PC-3 (cell line): ENCODE data around the gene PGC. TPM values are rescaled to one million over a fixed set of nuclear protein-coding genes. Genes with fewer than 3 reads are reported as not detected.

Experiments used
- ATAC-seq: fragments of 200-7000 bp; cut with Tn5 transposase; 2 replicates; pipeline ENCODE4 v1.9.1; 2020; ENCODE audit warnings: mild to moderate bottlenecking, moderate library complexity
- BruUV-seq: library from RNA; stranded (reverse); fragments of 400-500 nt; replicated peaks from 2 replicates; lab custom pipeline; 2021; lab: Mats Ljungman, UMichigan
- CTCF ChIA-PET: fragments of 300-600 bp; sonication (Branson Sonifier 250); formaldehyde crosslinking; loops from one replicate; lab custom pipeline; 2022; ENCODE audit warnings: antibody characterized with exemption; lab: Charles Lee
- POLR2A ChIA-PET: fragments of 300-600 bp; sonication (Branson Sonifier 250); formaldehyde crosslinking; loops from one replicate; lab custom pipeline; 2022; ENCODE audit warnings: antibody characterized with exemption; ENCODE audit not compliant: unreplicated experiment; lab: Charles Lee
- DNase-seq: peaks from one replicate; pipeline ENCODE4 v3.0.0-alpha.2; 2015
- H2AFZ ChIP-seq: fragments of 300-600 bp; sonication (generic); 2 replicates; pipeline ENCODE4 v1.6.0; 2016; ENCODE audit warnings: antibody characterized with exemption, low read length
- H3F3A ChIP-seq: fragments of 300-600 bp; sonication (generic); one replicate; pipeline ENCODE4 v1.6.0; 2017; ENCODE audit warnings: antibody characterized with exemption, low read length, control low read depth, mild to moderate bottlenecking; ENCODE audit not compliant: unreplicated experiment
- H3K27ac ChIP-seq: fragments of 300-600 bp; sonication (generic); 2 replicates; pipeline ENCODE4 v1.5.1; 2016; ENCODE audit warnings: mild to moderate bottlenecking, low read length
- H3K27me3 ChIP-seq: fragments of 300-600 bp; sonication (generic); 2 replicates; pipeline ENCODE4 v1.6.1; 2016; ENCODE audit warnings: low read length, mixed read lengths
- H3K36me3 ChIP-seq: fragments of 300-600 bp; sonication (generic); 2 replicates; pipeline ENCODE4 v1.6.1; 2016; ENCODE audit warnings: low read depth, mixed run types, low read length, mixed read lengths
- H3K4me1 ChIP-seq: fragments of 300-600 bp; sonication (generic); 2 replicates; pipeline ENCODE4 v1.5.1; 2016; ENCODE audit warnings: low read length; ENCODE audit not compliant: insufficient read depth
- H3K4me2 ChIP-seq: fragments of 300-600 bp; sonication (generic); 2 replicates; pipeline ENCODE4 v1.6.0; 2016; ENCODE audit warnings: low read length
- H3K4me3 ChIP-seq: fragments of 300-600 bp; sonication (generic); 2 replicates; pipeline ENCODE4 v1.5.1; 2016; ENCODE audit warnings: mild to moderate bottlenecking, low read length, mixed read lengths
- H3K79me2 ChIP-seq: fragments of 300-600 bp; sonication (generic); 2 replicates; pipeline ENCODE4 v1.6.1; 2017; ENCODE audit warnings: low read length, mixed read lengths
- H3K9ac ChIP-seq: fragments of 300-600 bp; sonication (generic); 2 replicates; pipeline ENCODE4 v1.6.0; 2016; ENCODE audit warnings: mild to moderate bottlenecking, low read length
- H3K9me2 ChIP-seq: fragments of 300-600 bp; sonication (generic); replicated peaks from 2 replicates; pipeline ENCODE4 v1.6.1; 2016; ENCODE audit warnings: mixed run types, low read length, mixed read lengths
- H3K9me3 ChIP-seq: fragments of 300-600 bp; sonication (generic); 2 replicates; pipeline ENCODE4 v1.6.1; 2016; ENCODE audit warnings: low read length, mixed read lengths
- H4K20me1 ChIP-seq: fragments of 300-600 bp; sonication (generic); 2 replicates; pipeline ENCODE4 v1.6.1; 2016; ENCODE audit warnings: low read length, mixed read lengths
- EZH2 ChIP-seq: fragments of 300-600 bp; sonication (generic); IDR thresholded peaks from one replicate; pipeline ENCODE4 v1.6.1; 2017; ENCODE audit warnings: antibody characterized with exemption, mild to moderate bottlenecking, low read length; ENCODE audit not compliant: unreplicated experiment
- EZH2phosphoT487 ChIP-seq: fragments of 300-600 bp; sonication (generic); IDR thresholded peaks from 2 replicates; pipeline ENCODE4 v1.6.1; 2018; ENCODE audit warnings: mild to moderate bottlenecking, antibody characterized with exemption, low read length, borderline replicate concordance
- intact Hi-C: fragments of 100-400 bp; cut with micrococcal nuclease; formaldehyde crosslinking; loops from 2 replicates; pipeline ENCODE4 v1.9.0; 2023
- total RNA-seq: library from RNA; depleted of rRNA; stranded (reverse); fragments of >200 nt; gene quantifications from 2 replicates; pipeline ENCODE4 v1.2.3, GENCODE V29; 2014
- TF ChIP-seq, protein P1 (sequence below): fragments of 300-600 bp; sonication (generic); conservative IDR thresholded peaks from 2 replicates; pipeline ENCODE4 v1.5.1; 2017; ENCODE audit warnings: antibody characterized with exemption, low read depth, mild to moderate bottlenecking, low read length

PGC gene
- total RNA-seq, 1 experiment from 2014 or later: not detected

DNA sequence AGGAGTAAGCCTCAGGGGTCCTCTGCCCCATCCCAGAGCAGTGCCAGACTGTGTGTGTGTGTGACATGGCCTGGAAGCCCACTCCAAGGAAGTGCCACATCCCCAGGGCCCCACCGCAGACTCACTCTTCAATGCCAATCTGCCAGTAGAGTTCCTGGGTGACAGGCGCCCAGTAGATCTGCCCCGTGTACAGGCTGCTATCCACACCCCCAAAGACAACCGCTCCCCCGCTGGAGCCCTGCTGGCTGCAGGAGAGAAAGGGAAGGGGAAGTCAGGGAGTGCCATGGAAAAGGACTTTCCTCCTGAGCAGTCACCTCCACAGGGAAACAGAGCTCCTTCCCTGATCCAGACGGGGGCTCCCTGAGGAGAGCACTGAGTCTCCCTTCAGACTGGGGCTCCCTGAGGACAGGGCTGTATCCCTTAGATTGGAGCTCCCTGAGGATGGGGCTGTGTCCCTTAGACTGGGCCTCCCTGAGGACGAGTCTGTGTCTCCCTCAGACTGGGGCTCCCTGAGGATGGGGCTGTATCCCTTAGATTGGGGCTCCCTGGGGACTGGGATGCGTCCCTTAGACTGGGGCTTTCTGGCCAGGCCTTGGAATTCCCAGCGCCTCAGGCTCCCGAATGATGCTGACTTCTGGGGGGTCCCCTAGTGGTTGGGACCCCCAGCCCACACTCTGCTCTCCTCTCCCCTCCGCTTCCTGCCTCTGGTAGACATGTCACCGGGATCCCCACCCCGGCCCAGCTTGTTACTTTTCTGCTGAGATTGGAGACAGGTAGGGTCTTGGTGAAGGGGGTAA, 6.6 kb downstream of the PGC start:
- Histone ChIP-seq H3K36me3 (no peaks in the 10 kb centered on the region), H3K9me2 (no peaks in the 10 kb centered on the region), H3K4me2 (no peak overlapping the region), H3K9ac (no peak overlapping the region), H3K27me3 (no peaks in the 10 kb centered on the region), H3F3A (no peaks in the 10 kb centered on the region), H3K4me1 (peaks cover 20% of the 10 kb centered on the region), H3K27ac (no peak overlapping the region), H3K9me3 (no peaks in the 10 kb centered on the region), H4K20me1 (no peaks in the 10 kb centered on the region), H3K4me3 (no peak overlapping the region), H3K79me2 (no peaks in the 10 kb centered on the region), H2AFZ (no peak overlapping the region)
- no peak for DNase-seq
- BruUV-seq: no TSS peak
- TF ChIP-seq, protein P1, sequence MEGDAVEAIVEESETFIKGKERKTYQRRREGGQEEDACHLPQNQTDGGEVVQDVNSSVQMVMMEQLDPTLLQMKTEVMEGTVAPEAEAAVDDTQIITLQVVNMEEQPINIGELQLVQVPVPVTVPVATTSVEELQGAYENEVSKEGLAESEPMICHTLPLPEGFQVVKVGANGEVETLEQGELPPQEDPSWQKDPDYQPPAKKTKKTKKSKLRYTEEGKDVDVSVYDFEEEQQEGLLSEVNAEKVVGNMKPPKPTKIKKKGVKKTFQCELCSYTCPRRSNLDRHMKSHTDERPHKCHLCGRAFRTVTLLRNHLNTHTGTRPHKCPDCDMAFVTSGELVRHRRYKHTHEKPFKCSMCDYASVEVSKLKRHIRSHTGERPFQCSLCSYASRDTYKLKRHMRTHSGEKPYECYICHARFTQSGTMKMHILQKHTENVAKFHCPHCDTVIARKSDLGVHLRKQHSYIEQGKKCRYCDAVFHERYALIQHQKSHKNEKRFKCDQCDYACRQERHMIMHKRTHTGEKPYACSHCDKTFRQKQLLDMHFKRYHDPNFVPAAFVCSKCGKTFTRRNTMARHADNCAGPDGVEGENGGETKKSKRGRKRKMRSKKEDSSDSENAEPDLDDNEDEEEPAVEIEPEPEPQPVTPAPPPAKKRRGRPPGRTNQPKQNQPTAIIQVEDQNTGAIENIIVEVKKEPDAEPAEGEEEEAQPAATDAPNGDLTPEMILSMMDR: no peak
- no peak for TF ChIP-seq EZH2
- no peak for TF ChIP-seq EZH2phosphoT487
- ChIA-PET POLR2A (interaction anchor here (0.6 kb wide), 1 partner anchor 33 kb away, joined by 4 read pairs; no protein-coding TSS in a partner anchor), CTCF (interaction anchor here (0.6 to 1.0 kb wide), 2 partner anchors 39 to 129 kb away, joined by 3 read pairs; partner anchors contain the start of gene FRS3)
- ATAC-seq: no peak
- intact Hi-C loops: loop anchor here (2.0 kb wide), 1 partner anchor 304 kb away; no protein-coding TSS in a partner anchor

DNA sequence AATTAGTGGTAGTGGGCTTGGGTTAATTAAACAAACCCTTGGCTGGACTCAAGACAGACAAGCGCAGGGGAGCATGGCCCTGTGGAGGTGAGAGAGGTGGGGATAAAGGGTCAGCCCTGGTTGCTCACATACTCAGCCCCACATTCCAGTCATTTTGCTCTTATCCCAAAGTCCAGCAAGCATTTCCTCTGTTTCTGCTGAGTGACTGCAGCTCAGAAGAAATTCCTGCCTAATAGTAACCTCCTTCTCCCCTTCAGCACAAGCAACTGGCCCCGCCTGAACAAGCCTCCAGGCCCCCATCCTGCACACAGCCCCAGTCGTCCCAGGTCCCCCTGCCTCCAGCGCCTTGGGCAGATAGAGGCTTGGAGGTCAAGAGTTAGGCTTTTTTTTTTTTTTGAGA, 8.2 kb downstream of the PGC start:
- ChIA-PET CTCF (no interaction called here), POLR2A (no interaction called here)
- no peak overlapping the region for H3K9ac ChIP-seq
- H2AFZ ChIP-seq: no peak overlapping the region
- H3K4me2 ChIP-seq: no peak overlapping the region
- no peaks in the 10 kb centered on the region for H4K20me1 ChIP-seq
- H3K4me1 ChIP-seq: peaks cover 20% of the 10 kb centered on the region
- no peaks in the 10 kb centered on the region for H3F3A ChIP-seq
- no TSS peak for BruUV-seq
- no peaks in the 10 kb centered on the region for H3K9me3 ChIP-seq
- ATAC-seq (no peak), DNase-seq (no peak)
- H3K9me2 ChIP-seq: no peaks in the 10 kb centered on the region
- no peak overlapping the region for H3K27ac ChIP-seq
- H3K4me3 ChIP-seq: no peak overlapping the region
- intact Hi-C loops: no loop called here
- H3K36me3 ChIP-seq: no peaks in the 10 kb centered on the region
- no peaks in the 10 kb centered on the region for H3K27me3 ChIP-seq
- no peaks in the 10 kb centered on the region for H3K79me2 ChIP-seq
- no peak for TF ChIP-seq EZH2
- TF ChIP-seq, protein P1: no peak
- no peak for TF ChIP-seq EZH2phosphoT487

DNA sequence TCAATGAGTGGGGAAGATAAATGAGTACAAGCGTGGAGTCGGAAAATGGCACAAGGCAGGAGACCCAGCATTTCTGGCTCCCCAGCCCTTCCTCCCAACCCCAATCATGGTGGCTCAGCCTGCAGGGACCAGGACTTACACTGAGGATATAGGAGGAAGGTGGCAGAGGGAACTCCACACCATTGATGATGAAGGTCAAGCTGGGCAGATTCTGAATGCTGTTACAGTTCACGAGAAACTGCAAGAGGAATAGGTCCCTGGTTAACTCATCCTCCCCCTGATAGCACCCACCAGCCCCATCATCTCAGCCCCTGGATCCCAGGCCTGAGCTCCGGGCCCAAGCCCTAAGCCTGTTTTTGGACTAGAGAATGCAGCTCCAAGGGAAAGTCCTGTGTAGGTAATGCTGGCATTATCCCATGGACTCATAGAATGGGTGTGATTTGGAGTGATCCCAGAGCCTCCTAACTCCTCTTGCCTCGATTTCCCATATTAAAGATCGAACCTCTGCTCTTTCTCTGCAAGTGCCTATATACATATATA, 9.5 kb downstream of the PGC start:
- no TSS peak for BruUV-seq
- Histone ChIP-seq H3K4me2 (no peak overlapping the region), H4K20me1 (no peaks in the 10 kb centered on the region), H3K36me3 (no peaks in the 10 kb centered on the region), H3K4me1 (peaks cover 28% of the 10 kb centered on the region), H3K9me2 (no peaks in the 10 kb centered on the region), H3K9ac (no peak overlapping the region), H2AFZ (no peak overlapping the region), H3K9me3 (no peaks in the 10 kb centered on the region), H3K79me2 (no peaks in the 10 kb centered on the region), H3K27me3 (no peaks in the 10 kb centered on the region), H3K4me3 (no peak overlapping the region), H3K27ac (no peak overlapping the region), H3F3A (no peaks in the 10 kb centered on the region)
- no peak for TF ChIP-seq EZH2
- TF ChIP-seq EZH2phosphoT487: no peak
- TF ChIP-seq, protein P1: no peak
- intact Hi-C loops: no loop called here
- DNase-seq (no peak), ATAC-seq (no peak)
- ChIA-PET CTCF (no interaction called here), POLR2A (no interaction called here)
